Esophagus muscularis mucosa (tissue), 4 donors: ENCODE results near the gene CAMSAP1. TPM values are rescaled to one million over a fixed set of nuclear protein-coding genes. Genes with fewer than 3 reads are reported as not detected.

Experiments used
- DNase-seq: peaks from one replicate; pipeline ENCODE4 v3.0.0-alpha.2; 2017; ENCODE audit errors: extremely low spot score
- H3K27ac ChIP-seq, 4 donors: fragments of 200-600 bp; sonication (generic); replicated peaks in 1 of 4; 1 replicate in 3 of 4; 2 replicates in 1 of 4; pipeline ENCODE4 v1.5.1; 2016 to 2019; ENCODE audit warnings: mild to moderate bottlenecking in 1 of 4
- H3K27me3 ChIP-seq, 4 donors: fragments of 200-600 bp; sonication (generic); one replicate each; pipeline versions ENCODE4 v1.5.1 to v1.6.0; 2016 to 2019
- H3K36me3 ChIP-seq, 4 donors: fragments of 200-600 bp; sonication (generic); one replicate each; pipeline ENCODE4 v1.5.1; 2016 to 2019
- H3K4me1 ChIP-seq, 4 donors: fragments of 200-600 bp; sonication (generic); one replicate each; pipeline ENCODE4 v1.5.1; 2016 to 2019
- H3K4me3 ChIP-seq, 4 donors: fragments of 200-600 bp; sonication (generic); 1 replicate in 2 of 4; 2 replicates in 2 of 4; pipeline ENCODE4 v1.5.1; 2016 to 2019; ENCODE audit warnings: mild to moderate bottlenecking in 4 of 4, moderate library complexity in 1 of 4
- H3K9me3 ChIP-seq, 4 donors: fragments of 200-600 bp; sonication (generic); 1 replicate in 3 of 4; 2 replicates in 1 of 4; pipeline ENCODE4 v1.5.1; 2016 to 2019
- EP300 ChIP-seq: sonication (generic); formaldehyde crosslinking; IDR thresholded peaks from one replicate; pipeline ENCODE4 v1.6.1; 2017; ENCODE audit warnings: antibody characterized with exemption
- POLR2A ChIP-seq: fragments of 450-650 bp; IDR thresholded peaks from one replicate; pipeline ENCODE4 v1.6.1; 2017; ENCODE audit warnings: antibody characterized with exemption, moderate library complexity, mild to moderate bottlenecking, low read depth
- POLR2AphosphoS5 ChIP-seq, 2 donors: sonication (generic); formaldehyde crosslinking; IDR thresholded peaks; one replicate each; pipeline ENCODE4 v1.6.1; 2017; ENCODE audit warnings: antibody characterized with exemption in 2 of 2
- WGBS: methylation state at CpG from one replicate; pipeline ENCODE4 v1.1.5; 2018; 5-methylcytosine and 5-hydroxymethylcytosine counted together
- intact Hi-C: fragments of 100-400 bp; cut with DNase I; formaldehyde crosslinking; loops from one replicate; pipeline ENCODE4 v1.15.1; 2023
- total RNA-seq, 4 donors: library from RNA; depleted of rRNA; stranded (reverse); fragments of >200 nt; gene quantifications; one replicate each; pipeline versions ENCODE4 v1.1.0 to v1.2.1, GENCODE V29; 2016
- TF ChIP-seq, protein P1 (sequence below), 3 experiments: fragments of 200-600 bp in 2 of 3; fragments of 450-650 bp in 1 of 3; sonication (generic) in 2 of 3; IDR thresholded peaks; one replicate each; pipeline ENCODE4 v1.5.1; 2017 to 2019; ENCODE audit warnings: antibody characterized with exemption in 3 of 3, mild to moderate bottlenecking in 2 of 3, moderate library complexity in 1 of 3

The CAMSAP1 gene
- total RNA-seq, 4 donors from 2014 or later, result 21.0 to 52.7 (median 30.5) TPM

DNA sequence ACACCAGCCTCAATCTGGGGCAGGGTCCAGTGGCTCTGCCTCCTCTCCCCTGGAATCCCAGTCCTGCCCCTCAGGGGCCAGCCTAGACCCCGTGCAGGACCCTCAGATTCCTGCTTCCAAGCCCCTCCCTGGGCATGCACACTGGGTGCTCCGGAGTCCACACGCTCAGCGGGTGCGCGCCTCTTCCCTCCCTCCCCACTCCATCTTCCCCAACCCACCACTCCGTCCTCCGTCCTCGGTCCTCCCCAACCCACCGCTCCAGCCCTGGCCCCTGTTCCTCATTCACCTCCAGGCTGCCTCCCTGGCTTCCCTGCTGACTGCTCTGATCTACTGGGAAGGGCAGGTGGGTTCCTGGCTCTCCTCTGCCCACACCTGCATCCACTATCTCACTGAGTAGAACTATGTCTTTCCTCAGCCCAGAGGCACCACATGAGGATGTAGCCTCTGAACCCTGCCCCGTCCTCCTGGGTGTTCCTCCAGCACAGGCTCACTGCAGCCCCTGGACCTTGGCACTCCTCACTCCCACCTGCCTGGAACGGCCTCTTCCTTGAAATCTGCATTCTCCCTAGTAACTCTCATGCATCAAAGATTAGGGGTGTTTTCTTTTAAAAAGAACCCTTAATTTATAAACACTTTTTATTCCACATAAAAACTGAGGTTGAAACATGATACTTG lies 92.8 kb downstream of the CAMSAP1 start:
- H3K9me3 ChIP-seq, result no peaks in the 10 kb centered on the region
- no peak for TF ChIP-seq EP300
- no peak for TF ChIP-seq POLR2AphosphoS5 (IDR thresholded peaks at IDR 0.05)
- TF ChIP-seq, protein P1, sequence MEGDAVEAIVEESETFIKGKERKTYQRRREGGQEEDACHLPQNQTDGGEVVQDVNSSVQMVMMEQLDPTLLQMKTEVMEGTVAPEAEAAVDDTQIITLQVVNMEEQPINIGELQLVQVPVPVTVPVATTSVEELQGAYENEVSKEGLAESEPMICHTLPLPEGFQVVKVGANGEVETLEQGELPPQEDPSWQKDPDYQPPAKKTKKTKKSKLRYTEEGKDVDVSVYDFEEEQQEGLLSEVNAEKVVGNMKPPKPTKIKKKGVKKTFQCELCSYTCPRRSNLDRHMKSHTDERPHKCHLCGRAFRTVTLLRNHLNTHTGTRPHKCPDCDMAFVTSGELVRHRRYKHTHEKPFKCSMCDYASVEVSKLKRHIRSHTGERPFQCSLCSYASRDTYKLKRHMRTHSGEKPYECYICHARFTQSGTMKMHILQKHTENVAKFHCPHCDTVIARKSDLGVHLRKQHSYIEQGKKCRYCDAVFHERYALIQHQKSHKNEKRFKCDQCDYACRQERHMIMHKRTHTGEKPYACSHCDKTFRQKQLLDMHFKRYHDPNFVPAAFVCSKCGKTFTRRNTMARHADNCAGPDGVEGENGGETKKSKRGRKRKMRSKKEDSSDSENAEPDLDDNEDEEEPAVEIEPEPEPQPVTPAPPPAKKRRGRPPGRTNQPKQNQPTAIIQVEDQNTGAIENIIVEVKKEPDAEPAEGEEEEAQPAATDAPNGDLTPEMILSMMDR (IDR thresholded peaks at IDR 0.05), result no peak
- TF ChIP-seq POLR2A, result no peak
- DNase-seq, result no peak
- WGBS, result 92% methylated on average over 12 of the region's 12 CpGs
- no peaks in the 10 kb centered on the region for H3K27me3 ChIP-seq
- no peaks in the 10 kb centered on the region for H3K4me1 ChIP-seq
- H3K27ac ChIP-seq, result no peak overlapping the region
- intact Hi-C loops, result no loop called here
- H3K4me3 ChIP-seq, result no peak overlapping the region
- H3K36me3 ChIP-seq, result peaks cover 62 to 100% (median 92%) of the 10 kb centered on the region in 4 donors

DNA sequence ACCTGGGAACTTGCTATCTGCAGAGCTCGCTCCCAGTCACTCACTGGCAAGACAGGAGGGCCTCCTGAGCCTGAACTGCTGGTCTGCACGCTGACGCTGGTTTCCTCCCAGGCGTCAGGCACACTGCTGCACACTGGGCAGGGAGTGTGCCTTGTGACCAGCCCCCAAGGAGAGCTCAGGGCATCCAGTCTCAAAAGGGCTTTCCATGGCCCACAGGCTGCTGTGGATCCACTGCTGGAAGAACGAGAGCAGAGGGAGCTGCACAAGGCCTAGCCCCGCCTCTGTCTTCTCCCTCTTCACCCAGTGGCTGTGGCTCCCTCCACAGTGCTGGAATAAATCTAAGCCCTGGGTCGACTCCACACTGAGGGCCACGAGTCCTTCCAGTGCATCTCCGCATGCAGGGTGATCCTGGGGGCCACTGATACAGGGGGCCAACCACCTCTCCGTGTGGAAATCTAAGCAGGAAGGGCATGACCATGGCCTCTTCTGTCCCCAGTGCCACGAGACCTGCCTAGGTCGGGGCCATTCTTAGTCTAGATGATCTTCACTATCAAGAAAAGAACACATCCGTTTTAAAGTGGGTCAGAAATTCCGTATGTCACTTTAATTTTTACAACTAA lies 93.6 kb downstream of the CAMSAP1 start:
- peaks cover 60 to 98% (median 91%) of the 10 kb centered on the region in 4 donors for H3K36me3 ChIP-seq
- TF ChIP-seq, protein P1 (IDR thresholded peaks at IDR 0.05), result no peak
- TF ChIP-seq POLR2A (no peak), EP300 (no peak), POLR2AphosphoS5 (IDR thresholded peaks at IDR 0.05) (no peak)

DNA sequence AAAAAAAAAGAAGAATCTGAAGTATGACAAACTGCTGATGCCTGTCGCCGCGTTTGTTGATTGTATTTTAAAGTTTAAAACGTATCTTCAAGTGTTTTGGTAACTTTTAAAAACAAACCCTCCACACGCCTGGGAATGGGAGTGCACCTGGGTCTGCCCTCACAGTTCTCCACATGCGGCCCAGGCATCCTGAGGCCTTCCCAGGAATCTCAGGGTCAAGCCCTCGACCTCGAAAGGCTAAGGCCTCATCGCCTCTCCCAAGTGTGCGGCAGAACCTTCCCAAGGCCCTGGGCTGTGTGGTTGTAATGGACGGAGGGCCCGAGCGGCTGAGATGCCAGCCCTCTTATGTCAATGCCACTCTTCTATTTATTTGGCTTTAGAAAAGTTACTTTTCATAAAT lies 94.4 kb downstream of the CAMSAP1 start:
- intact Hi-C loops, result no loop called here
- TF ChIP-seq EP300 (no peak), POLR2AphosphoS5 (IDR thresholded peaks at IDR 0.05) (no peak), POLR2A (no peak)
- TF ChIP-seq, protein P1 (IDR thresholded peaks at IDR 0.05), result no peak
- H3K27me3 ChIP-seq, result no peaks in the 10 kb centered on the region
- no peaks in the 10 kb centered on the region for H3K9me3 ChIP-seq
- H3K4me3 ChIP-seq, result no peak overlapping the region
- H3K4me1 ChIP-seq, result no peaks in the 10 kb centered on the region
- 88% methylated on average over 13 of the region's 13 CpGs for WGBS
- H3K27ac ChIP-seq, result no peak overlapping the region
- DNase-seq, result no peak
- peaks cover 52 to 94% (median 83%) of the 10 kb centered on the region in 4 donors for H3K36me3 ChIP-seq

More for the DNA sequence above, 93.6 kb downstream of the CAMSAP1 start:
- Histone ChIP-seq H3K27ac (no peak overlapping the region), H3K4me3 (no peak overlapping the region), H3K4me1 (no peaks in the 10 kb centered on the region), H3K27me3 (no peaks in the 10 kb centered on the region), H3K9me3 (no peaks in the 10 kb centered on the region)
- 85% methylated on average over 14 of the region's 14 CpGs for WGBS
- intact Hi-C loops, result no loop called here
- DNase-seq, result no peak

DNA sequence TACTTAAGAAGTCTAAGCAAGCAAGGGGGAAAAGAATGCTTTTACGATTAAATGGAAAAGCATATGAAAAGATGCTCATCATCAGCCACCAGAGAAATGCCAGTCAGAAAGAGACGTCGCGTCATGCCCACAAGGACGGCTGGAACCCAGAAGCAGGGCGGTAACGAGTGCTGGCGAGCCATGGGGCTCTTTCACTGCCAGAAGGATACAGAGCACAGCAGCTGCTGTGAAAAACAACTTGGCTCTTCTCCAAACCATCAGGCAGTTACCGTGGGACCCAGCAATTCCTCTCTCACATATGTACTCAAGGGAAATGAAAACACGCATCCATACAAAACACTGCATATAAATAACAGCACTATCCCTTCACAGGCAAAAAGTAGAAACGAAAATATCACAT lies 95.5 kb downstream of the CAMSAP1 start:
- 79% methylated on average over 11 of the region's 11 CpGs for WGBS
- Histone ChIP-seq H3K36me3 (peaks cover 40 to 82% (median 71%) of the 10 kb centered on the region in 4 donors), H3K9me3 (no peaks in the 10 kb centered on the region), H3K27ac (no peak overlapping the region), H3K4me3 (no peak overlapping the region), H3K4me1 (no peaks in the 10 kb centered on the region), H3K27me3 (no peaks in the 10 kb centered on the region)
- TF ChIP-seq POLR2AphosphoS5 (IDR thresholded peaks at IDR 0.05), result no peak
- no peak for TF ChIP-seq POLR2A
- no peak for TF ChIP-seq EP300
- intact Hi-C loops, result no loop called here
- no peak for DNase-seq

DNA sequence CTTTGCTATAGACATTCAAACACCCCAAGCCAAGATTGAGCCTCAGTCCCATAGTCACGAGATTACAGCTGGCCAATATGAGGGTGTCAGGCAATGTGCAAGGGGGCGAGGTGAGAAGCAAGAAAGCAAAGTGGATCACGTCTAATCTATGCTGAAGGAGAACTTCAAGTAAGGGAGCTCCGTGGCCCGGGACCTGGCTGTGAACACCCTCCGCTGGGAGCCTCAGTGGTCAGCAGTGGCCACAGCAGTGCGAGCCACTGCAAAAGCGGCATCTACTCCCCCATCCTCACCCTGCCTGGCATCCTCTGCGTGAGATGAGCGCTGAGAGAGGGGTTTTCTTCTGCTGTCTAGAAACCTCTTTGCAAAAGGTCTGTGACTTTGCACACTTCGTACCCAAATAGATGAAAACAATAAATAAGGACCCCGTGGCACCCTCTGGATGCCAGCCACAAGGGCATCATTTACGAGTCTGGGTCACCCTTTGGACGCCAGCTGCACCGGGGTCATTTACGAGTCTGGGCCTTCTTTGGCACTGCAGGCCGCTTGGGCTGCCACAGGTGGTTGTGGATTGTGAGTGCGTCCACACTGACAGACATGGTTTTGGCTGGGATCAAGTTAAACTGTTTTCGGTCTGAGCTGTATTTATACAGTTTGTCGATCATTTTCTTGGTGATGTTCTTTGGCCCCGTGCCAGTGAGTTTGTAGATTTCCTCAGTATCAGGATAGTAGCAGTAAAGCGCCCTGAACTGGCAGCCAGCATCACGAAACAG lies 96.4 kb downstream of the CAMSAP1 start:
- intact Hi-C loops, result no loop called here
- Histone ChIP-seq H3K27me3 (no peaks in the 10 kb centered on the region), H3K36me3 (peaks cover 32 to 74% (median 63%) of the 10 kb centered on the region in 4 donors), H3K9me3 (no peaks in the 10 kb centered on the region), H3K4me3 (no peak overlapping the region), H3K4me1 (no peaks in the 10 kb centered on the region), H3K27ac (no peak overlapping the region)
- TF ChIP-seq EP300 (no peak), POLR2A (no peak), POLR2AphosphoS5 (IDR thresholded peaks at IDR 0.05) (no peak)
- TF ChIP-seq, protein P1 (IDR thresholded peaks at IDR 0.05), result no peak
- no peak for DNase-seq
- 95% methylated on average over 23 of the region's 23 CpGs for WGBS
